Urothelium cell line (cell line): Measurements from ENCODE around the gene TOP3B.
"Not testable (repeated sequence)": the region's sequence is repeated elsewhere in the genome, so short reads cannot be mapped to it uniquely, and the experiment has no call there.

Experiments used
- DNase-seq: peaks from one replicate; pipeline ENCODE4 v3.0.0; 2011; ENCODE audit warnings: low spot score, mixed read lengths
- FAIRE-seq: peaks from 2 replicates; lab custom pipeline; 2011; peaks lifted over from hg19 to GRCh38; lab: Jason Lieb, UNC

The TOP3B gene

DNA sequence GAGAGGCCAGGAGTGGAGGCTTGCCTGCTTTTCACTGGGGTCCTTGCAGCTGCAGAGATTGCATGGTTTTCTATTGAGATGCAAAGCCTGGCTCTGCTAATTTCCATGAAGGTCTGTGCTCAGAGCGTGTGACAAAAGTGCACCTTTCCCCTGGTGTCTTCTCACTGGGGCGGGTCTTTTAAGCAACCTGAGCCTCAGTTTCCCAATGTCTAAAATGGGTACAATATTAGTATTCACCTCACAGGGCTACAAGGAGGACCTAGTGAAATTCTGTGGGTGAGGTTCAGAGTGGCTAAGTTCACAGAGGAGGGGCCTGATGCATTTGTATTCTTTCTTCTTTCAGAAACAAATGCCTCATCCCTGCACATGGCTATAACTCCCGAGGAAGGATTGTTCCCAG, 50.2 kb downstream of the TOP3B start:
- DNase-seq (no peak), FAIRE-seq (no peak)

DNA sequence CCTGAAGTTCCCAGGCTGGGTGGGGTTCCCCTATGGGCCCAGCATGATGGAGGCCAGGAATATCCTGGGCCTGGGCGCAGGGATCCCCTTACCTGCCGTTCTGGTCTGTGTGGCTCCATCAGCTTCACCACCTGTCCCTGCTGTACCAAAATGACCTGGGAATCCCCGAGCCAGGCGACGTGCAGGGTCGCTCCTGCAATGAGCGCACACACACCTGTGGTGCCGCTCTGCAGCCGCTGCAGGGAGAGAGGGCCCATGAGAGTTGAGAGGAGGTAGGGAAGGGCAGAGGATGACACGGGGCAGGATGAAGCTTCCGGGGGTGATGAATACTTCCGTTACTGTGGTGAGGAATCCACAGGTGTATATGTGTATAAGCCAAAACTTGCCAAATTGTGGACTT, 51.5 kb downstream of the TOP3B start:
- DNase-seq, result no peak
- peak; percentile 9 for FAIRE-seq

GRCh38 chr22:21929253-21929652, 53.3 kb downstream of the TOP3B start:
- FAIRE-seq, result peak; percentile 9

DNA sequence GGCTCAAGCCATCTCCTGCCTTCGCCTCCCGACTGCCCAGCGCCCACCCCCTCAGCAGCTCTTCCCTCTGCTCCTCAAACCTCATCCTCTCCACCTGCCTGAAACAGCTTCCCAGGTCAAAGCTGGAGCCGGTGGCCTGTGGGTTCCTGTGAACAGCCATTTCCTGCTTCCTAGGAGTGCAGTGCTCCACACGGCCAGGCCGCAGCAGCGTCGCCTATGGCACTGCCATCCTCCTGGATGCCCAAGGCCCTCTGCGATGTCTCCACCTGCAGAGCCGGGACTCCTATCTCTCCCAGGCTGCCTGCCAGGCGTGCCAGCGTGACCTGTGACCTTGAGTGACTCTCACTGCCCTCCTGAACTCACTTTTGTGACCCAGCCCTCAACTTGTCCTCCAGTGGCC, 54.5 kb downstream of the TOP3B start:
- FAIRE-seq (no peak), DNase-seq (no peak)

More at GRCh38 chr22:21929253-21929652, 53.3 kb downstream of the TOP3B start:
- no peak for DNase-seq

DNA sequence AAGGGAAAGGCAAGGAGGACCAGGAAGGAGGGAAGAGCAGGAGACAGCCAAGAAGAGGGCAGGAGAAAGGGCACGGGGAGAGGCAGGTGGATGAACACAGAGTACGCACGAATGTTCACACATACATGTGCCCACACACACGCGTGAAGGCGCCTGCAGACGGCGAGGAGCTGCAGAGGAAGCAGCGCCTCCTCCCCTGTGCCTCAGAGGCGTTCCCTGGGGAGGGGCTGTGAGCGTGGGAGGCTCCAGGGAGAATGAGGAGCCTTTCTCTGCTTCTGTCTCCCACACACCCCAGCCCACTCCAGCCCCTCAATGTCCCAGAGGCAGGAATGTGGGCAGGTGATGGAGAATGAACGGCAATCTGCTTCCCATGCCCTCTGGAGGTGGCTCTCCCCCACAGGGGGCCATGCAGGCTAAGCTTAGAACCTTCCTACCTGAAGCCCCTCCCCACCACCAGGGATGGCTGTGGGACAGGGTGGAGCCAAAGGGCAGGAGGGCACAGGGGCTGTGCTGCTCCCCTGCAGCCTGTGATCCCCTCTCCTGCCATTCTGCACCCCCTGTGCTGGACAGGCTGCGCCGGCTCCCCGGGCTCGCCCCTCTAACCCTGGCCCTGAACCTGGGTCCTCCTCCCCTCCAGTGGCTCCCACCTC, 55.3 kb downstream of the TOP3B start:
- DNase-seq (no peak), FAIRE-seq (no peak)

DNA sequence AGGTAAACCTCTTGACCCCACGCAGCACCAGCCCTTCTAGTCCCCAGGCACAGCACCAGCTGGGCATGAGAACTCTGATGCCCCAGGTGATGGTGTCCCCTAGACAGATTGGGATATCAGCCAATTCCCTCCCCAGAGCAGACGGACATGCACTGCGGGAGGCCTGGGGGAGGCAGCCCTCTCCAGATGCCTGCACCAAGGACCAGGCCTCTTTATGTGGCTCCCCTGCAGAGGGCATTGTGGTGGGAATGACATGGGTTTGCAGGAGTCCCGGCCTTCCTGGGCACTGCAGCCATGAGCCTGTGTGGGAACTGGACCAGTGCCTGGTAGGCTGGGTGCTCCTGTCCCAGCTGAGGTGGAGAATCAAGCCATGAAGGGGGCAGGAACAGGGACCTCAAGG, 55.9 kb downstream of the TOP3B start:
- FAIRE-seq (no peak), DNase-seq (no peak)

- DNase-seq (no peak), FAIRE-seq (no peak)
Measured at GRCh38 chr22:21923163-21923561, 59.4 kb downstream of the TOP3B start.

- FAIRE-seq, result no peak
- DNase-seq, result no peak
Measured at GRCh38 chr22:21922370-21923162, 60.0 kb downstream of the TOP3B start.

GRCh38 chr22:21921729-21922128, 60.9 kb downstream of the TOP3B start:
- DNase-seq, result no peak
- FAIRE-seq, result no peak

DNA sequence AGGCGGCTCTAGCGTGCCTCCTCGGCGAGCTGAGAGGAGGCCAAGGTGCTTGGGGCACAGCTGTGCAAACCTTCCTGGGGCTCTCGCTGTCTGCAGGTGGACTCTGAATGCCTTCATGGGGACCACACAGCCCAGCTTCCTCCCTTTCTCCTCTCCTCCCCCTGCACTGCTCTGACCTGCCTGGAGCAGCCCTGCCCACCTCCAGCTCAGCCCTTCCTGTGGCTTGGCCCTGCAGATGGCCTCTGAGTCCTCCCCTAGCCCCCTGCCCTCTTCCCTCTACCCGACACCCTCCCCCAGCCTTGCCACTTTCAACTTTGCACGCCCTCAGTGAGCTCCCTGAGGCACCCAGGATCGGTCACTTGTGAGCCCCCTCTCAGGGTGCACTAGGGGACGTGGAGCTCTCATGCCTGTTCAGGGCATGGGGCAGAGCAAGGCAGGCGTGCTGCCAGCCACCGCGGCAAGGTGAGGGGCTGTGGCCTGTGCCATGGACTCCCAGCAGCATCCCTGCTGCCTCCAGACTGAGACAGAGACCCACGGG, 61.3 kb downstream of the TOP3B start:
- DNase-seq, result no peak
- no peak for FAIRE-seq

DNA sequence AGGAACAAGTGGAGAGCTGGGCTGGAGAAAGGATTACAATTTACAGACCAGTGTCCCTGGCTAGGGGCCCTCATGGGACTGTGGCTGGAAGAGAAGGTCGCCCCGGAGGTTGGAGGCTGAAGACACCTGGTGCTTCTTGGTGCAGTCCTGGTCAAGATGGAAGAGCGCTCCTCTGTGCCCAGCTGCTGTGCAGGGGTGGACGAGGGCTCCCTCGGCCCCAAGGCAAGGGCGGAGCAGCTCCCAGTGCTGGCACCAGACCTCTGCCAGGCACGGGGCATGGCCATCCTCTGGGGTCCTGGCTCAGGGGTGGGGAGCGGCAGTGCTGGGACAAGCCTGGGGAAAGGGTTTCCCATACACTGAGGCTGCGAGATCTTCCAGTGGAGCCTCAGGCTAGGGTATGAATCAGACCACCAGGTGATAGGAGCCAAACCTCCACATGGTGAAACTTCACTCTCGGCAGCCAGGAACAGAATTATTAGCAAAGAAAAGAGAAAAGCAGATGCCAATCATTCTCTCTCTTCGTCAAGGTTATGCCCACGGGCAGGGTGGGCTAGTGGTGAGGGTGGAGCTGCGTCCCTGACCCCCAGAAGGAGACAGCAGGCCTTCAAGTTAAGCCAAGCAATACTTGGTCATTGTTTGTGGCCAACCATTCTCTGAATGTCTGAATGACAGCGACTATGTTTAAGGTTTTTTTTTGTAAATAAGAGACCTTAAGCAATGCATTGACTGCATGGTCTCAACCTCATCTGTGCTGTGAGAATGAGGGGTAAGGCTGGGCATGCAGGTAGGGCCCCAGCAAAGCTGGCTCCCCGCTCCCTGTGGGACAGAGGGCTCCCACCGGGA, 62.0 kb downstream of the TOP3B start:
- DNase-seq (no peak), FAIRE-seq (no peak)

DNA sequence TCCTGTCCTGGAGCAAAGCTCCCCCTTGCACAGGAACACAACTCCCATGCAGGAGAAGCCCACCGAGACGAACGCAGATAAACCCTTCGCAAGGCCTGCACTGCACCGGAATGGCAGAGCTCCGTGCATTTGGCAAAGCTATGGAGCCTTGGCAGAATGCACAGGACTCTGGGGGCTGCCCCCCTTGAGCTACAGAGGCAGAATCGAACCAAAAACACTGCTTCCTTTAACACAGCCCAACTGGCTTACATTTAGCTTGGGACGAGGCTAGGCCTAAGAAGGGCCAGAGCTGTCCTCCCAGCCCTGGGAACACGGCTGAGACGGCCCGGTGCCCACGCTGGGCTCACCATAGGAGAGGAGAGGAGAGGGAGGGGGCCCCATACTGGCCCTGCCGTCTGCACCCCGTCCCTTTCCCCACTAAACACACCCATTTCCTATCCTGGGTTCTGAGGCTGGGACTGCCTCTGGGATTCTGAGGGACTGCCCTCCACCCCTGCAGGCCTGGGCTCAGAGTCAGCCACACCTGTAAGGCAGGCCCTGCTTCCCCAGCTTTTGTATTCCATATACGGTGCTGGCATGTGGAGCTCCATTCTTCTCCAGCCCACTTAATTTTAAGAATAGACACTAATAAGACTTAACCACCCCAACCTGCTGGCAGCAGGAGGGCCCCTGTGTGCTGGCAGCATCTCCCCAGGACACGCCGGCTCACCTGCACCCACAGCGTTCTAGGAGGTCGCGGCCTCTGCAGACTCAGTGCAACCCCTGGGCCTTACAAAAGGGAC, 62.9 kb downstream of the TOP3B start:
- DNase-seq (no peak), FAIRE-seq (peak; percentile 58)

DNA sequence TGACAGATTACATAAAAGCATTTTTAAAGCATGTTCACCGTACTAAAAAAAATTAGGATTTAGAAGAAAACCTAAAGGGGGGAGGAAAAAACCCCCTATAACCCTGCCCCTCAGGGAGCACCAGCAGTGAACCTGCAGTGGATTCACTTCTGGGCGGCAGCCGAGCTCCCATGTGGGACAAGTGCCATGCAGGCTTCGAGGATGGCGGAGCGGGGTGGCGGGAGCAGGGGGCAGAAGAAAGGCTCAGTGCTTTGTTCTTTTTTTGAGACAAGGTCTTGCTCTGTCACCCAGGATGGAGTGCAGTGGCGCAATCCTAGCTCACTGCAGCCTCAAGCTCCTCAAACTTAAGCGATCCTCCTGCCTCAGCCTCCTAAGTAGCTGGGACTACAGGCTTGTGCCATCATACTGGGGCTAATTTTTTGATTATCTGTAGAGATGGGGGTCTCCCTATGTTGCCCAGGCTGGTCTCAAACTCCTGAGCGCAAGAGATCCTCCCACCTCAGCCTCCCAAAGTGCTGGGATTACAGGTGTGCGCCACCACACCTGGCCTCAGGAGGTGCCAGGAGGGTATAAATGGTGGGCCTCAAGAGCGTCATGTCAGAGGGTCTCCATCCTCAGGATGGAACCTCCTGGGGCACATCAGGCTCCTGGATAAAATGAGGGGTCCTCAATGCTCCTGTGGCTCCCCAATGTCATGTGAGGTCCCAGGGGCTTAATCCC, 64.0 kb downstream of the TOP3B start:
- FAIRE-seq (no peak), DNase-seq (no peak)

DNA sequence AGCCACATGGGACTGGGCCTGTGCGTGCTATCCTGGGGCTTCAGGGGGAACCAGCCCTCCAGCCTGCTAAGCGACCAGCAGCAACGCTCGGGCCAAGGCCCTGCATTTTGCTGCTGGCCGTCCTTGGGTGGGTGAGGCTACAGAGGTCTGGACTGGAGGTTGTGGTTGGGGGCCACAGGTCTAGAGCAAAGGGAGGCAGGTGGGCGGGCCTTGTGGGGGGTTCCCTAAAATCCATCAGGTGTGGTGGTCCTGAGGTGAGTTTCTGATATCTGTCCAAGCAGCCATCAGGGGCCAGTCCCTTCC, 64.7 kb downstream of the TOP3B start:
- no peak for FAIRE-seq

DNA sequence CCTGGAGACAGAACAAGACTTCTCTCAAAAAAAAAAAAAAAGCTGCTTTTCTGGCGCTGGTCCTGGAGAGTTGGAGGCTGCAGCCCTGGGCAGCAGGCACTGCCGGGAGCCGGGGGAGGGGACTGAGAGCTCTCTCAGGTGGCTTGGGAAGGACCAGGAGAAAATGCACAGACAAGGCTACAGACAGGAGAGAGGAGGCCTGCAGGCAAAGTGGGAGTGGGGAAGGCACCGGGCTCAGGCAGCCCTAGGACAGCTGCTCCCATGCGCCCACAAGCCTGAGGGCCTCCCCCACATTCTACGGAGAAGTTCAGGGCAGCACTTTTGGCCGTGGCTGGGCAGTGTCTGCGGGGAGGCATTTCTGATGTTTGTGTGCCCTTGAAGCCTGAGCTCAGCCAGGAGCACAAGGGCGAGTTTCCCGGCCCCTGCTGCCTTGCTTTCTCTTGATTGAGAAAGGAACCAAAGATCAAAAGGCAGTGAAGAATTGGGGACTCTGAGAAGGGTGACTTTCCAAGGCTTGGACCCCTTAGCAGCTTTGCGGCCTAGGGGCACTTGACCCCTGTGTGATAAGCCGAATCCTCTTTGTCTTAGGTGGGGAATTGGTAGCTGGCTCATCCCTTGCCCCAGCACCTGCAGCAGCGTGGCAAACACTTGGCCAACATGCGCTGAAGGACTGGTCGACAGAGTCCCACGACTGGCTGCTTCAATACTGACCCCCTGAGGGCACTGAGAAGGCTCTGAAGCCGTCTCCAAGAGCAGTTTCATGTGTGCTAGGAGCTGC, 65.2 kb downstream of the TOP3B start:
- FAIRE-seq, result peak; percentile 13
- DNase-seq, result no peak

More for the DNA sequence above, 64.7 kb downstream of the TOP3B start:
- no peak for DNase-seq

DNA sequence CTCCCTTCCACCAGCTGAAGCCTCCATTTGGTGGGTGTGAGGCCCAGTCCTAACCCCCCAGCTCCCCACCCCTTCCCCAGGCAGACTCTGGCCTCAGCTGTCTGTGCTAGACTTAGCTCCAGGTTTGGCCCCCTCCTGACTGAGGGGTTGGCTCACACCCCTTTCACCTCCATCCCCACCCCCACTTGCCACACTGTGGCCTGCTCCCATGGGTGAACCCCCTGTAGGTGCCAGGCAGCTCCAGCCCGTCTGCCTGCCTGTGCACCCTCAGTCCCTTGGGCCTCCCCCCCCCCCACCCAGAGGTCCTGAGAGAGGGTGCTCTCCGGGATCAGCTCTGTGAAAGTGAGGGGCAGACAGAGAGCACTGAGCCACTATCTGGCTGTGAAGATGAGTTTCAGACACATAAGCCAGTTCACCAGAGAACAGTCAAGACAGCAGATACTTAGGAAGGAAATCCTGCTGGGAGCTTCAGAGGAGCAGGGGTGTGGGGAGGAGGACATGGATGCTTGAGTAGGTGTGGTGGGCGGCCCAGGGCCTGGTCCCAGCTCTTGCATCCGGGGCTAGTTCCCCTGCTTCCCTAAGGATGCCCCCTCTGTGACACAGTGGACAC, 66.2 kb downstream of the TOP3B start:
- no peak for DNase-seq

GRCh38 chr22:21915624-21916308, 66.8 kb downstream of the TOP3B start:
- DNase-seq (no peak), FAIRE-seq (no peak)

More for the DNA sequence above, 66.2 kb downstream of the TOP3B start:
- no peak for FAIRE-seq

GRCh38 chr22:21914033-21914642, 68.4 kb downstream of the TOP3B start:
- DNase-seq, FAIRE-seq: not testable (repeated sequence)
